K562 (cell line): ENCODE data around the gene SEC24C. TPM values are rescaled to one million over a fixed set of nuclear protein-coding genes. Genes with fewer than 3 reads are reported as not detected.

Source experiments
- ATAC-seq: fragments of 200-7000 bp; cut with Tn5 transposase; 3 replicates; pipeline ENCODE4 v1.9.1; 2020; ENCODE audit warnings: moderate library complexity
- BruUV-seq: library from RNA; stranded (reverse); fragments of 400-500 nt; replicated peaks from 2 replicates; lab custom pipeline; 2021; lab: Mats Ljungman, UMichigan
- CTCF ChIA-PET: fragments of 300-600 bp; formaldehyde crosslinking; extraction: SDS; loops from one replicate; lab custom pipeline; 2021; ENCODE audit warnings: low intra/inter-chr PET ratio; lab: Yijun Ruan, JAX
- POLR2A ChIA-PET: fragments of 300-600, 350-650 bp; sonication (Branson Sonifier 250); formaldehyde crosslinking; extraction: SDS; loops from one replicate; lab custom pipeline; 2021; ENCODE audit warnings: antibody characterized with exemption, inconsistent platforms; lab: Yijun Ruan, JAX
- DNase-seq, 4 experiments: peaks; one replicate each; pipeline versions ENCODE4 v3.0.0 to v3.0.0-alpha.2; 2011 to 2018; ENCODE audit warnings: low spot score in 3 of 4, mixed read lengths in 3 of 4; ENCODE audit errors: extremely low read depth in 1 of 4
- FAIRE-seq: peaks from 2 replicates; lab custom pipeline; 2011; peaks lifted over from hg19 to GRCh38; lab: Jason Lieb, UNC
- H2AFZ ChIP-seq: 2 replicates; pipeline ENCODE4 v1.6.0; 2011; ENCODE audit warnings: low read depth, low read length, control low read depth, inconsistent platforms
- H3K27ac ChIP-seq: fragments of 200-600 bp; 3 replicates; pipeline ENCODE4 v1.8.0; 2011; ENCODE audit warnings: low read depth, mild to moderate bottlenecking, control low read depth, inconsistent platforms, low read length, moderate library complexity, mixed read lengths; ENCODE audit errors: extremely low read depth
- H3K27me3 ChIP-seq, 2 experiments: fragments of 300-600 bp in 1 of 2; 2 replicates in 1 of 2; 3 replicates in 1 of 2; pipeline versions ENCODE4 v1.6.0 to v1.8.0; 2011; ENCODE audit warnings: inconsistent platforms in 2 of 2, low read length in 2 of 2, mild to moderate bottlenecking in 1 of 2, mixed read lengths in 1 of 2, moderate library complexity in 1 of 2; ENCODE audit not compliant: control insufficient read depth in 2 of 2, insufficient read depth in 2 of 2
- H3K36me3 ChIP-seq: fragments of 300-600 bp; 3 replicates; pipeline ENCODE4 v1.8.0; 2011; ENCODE audit warnings: mild to moderate bottlenecking, low read length, inconsistent platforms; ENCODE audit not compliant: control insufficient read depth, insufficient read depth
- H3K4me1 ChIP-seq, 2 experiments: fragments of 200-600 bp in 1 of 2; replicated peaks in 1 of 2; 2 replicates in 1 of 2; 3 replicates in 1 of 2; pipeline versions ENCODE4 v1.5.1 to v1.8.0; 2011; ENCODE audit warnings: inconsistent platforms in 2 of 2, low read length in 2 of 2, mild to moderate bottlenecking in 1 of 2, mixed read lengths in 1 of 2, moderate library complexity in 1 of 2; ENCODE audit not compliant: control insufficient read depth in 2 of 2, insufficient read depth in 2 of 2
- H3K4me2 ChIP-seq: 2 replicates; pipeline ENCODE4 v1.6.1; 2011; ENCODE audit warnings: low read length, control low read depth, inconsistent platforms, mixed read lengths; ENCODE audit not compliant: insufficient read depth
- H3K4me3 ChIP-seq: fragments of 200-600 bp; sonication (generic), shearing (Covaris generic); 2 replicates; pipeline ENCODE4 v1.5.1; 2016; ENCODE audit warnings: control low read depth, inconsistent platforms
- H3K79me2 ChIP-seq: fragments of 200-600 bp; 3 replicates; pipeline ENCODE4 v1.8.0; 2011; ENCODE audit warnings: low read length, inconsistent platforms; ENCODE audit not compliant: control insufficient read depth, insufficient read depth
- H3K9ac ChIP-seq, 2 experiments: 2 replicates each; pipeline versions ENCODE4 v1.6.0 to v1.6.1; 2011; ENCODE audit warnings: low read depth in 2 of 2, low read length in 2 of 2, control low read depth in 1 of 2, inconsistent platforms in 1 of 2, mild to moderate bottlenecking in 1 of 2, mixed read lengths in 1 of 2; ENCODE audit not compliant: insufficient read depth in 1 of 2
- H3K9me1 ChIP-seq: one replicate; pipeline ENCODE4 v1.6.0; 2011; ENCODE audit warnings: inconsistent platforms, mild to moderate bottlenecking, low read length, moderate library complexity; ENCODE audit not compliant: control insufficient read depth, insufficient read depth
- H3K9me3 ChIP-seq: replicated peaks from 2 replicates; pipeline ENCODE4 v1.5.1; 2011; ENCODE audit warnings: low read depth, low read length, inconsistent platforms; ENCODE audit not compliant: control insufficient read depth, insufficient read depth
- H4K20me1 ChIP-seq: replicated peaks from 2 replicates; pipeline ENCODE4 v1.6.1; 2011; ENCODE audit warnings: low read length, inconsistent platforms, mixed read lengths; ENCODE audit not compliant: control insufficient read depth, insufficient read depth
- AFF1 ChIP-seq, 2 experiments: fragments of 450-650 bp; IDR thresholded peaks; 2 replicates each; pipeline ENCODE4 v1.6.1; 2018; ENCODE audit warnings: mild to moderate bottlenecking in 2 of 2, low read depth in 1 of 2; ENCODE audit not compliant: partially characterized antibody in 2 of 2
- CBFA2T3 ChIP-seq: fragments of 450-650 bp; IDR thresholded peaks from 2 replicates; pipeline ENCODE4 v1.6.1; 2017
- CEBPG ChIP-seq, 3 experiments: fragments of 200-800 bp in 1 of 3; sonication (Bioruptor generic) in 1 of 3; sonication (generic) in 1 of 3; formaldehyde crosslinking in 1 of 3; IDR thresholded peaks in 2 of 3; conservative IDR thresholded peaks in 1 of 3; 2 replicates each; pipeline versions ENCODE4 v1.6.1 to v1.8.0; 2016 to 2022; ENCODE audit warnings: missing compliant biosample characterization in 2 of 3, missing genetic modification characterization in 2 of 3, mild to moderate bottlenecking in 1 of 3, missing genetic modification reagents in 1 of 3
- CHAMP1 ChIP-seq: fragments of 450-650 bp; IDR thresholded peaks from 2 replicates; pipeline ENCODE4 v1.6.1; 2016; ENCODE audit warnings: mild to moderate bottlenecking
- DDX20 ChIP-seq: fragments of 450-650 bp; IDR thresholded peaks from 2 replicates; pipeline ENCODE4 v1.6.1; 2016; ENCODE audit warnings: missing genetic modification characterization, low read depth, mild to moderate bottlenecking, missing compliant biosample characterization, moderate library complexity
- FOSL1 ChIP-seq: fragments of 200-800 bp; sonication (Bioruptor generic); conservative IDR thresholded peaks from 2 replicates; pipeline ENCODE4 v1.6.1; 2016; ENCODE audit warnings: missing genetic modification characterization, missing compliant biosample characterization
- ILK ChIP-seq: fragments of 450-650 bp; IDR thresholded peaks from 2 replicates; pipeline ENCODE4 v1.6.1; 2016; ENCODE audit warnings: missing genetic modification characterization, low read depth, mild to moderate bottlenecking, missing compliant biosample characterization, moderate library complexity, borderline replicate concordance
- OTX1 ChIP-seq: fragments of 450-650 bp; formaldehyde crosslinking; IDR thresholded peaks from 2 replicates; pipeline ENCODE4 v1.4.0; 2022; ENCODE audit warnings: mild to moderate bottlenecking
- SP1 ChIP-seq: sonication (generic); formaldehyde crosslinking; IDR thresholded peaks from 2 replicates; pipeline ENCODE4 v1.8.1; 2022; ENCODE audit warnings: mild to moderate bottlenecking, missing genetic modification reagents
- WGBS: fragments of 100-300 bp; shearing (Covaris generic); methylation state at CpG from one replicate; pipeline ENCODE4 v1.1.6; 2016; ENCODE audit warnings: low coverage, mixed read lengths; ENCODE audit not compliant: insufficient coverage; ENCODE audit errors: missing lambda C conversion rate; 5-methylcytosine and 5-hydroxymethylcytosine counted together
- in situ Hi-C: fragments of 300-500 bp; cut with MboI; formaldehyde crosslinking; loops from 4 replicates; pipeline ENCODE4 v1.15.0; 2018; ENCODE audit warnings: inconsistent platforms, mixed read lengths
- intact Hi-C: fragments of 100-400 bp; cut with micrococcal nuclease; formaldehyde crosslinking; loops from 2 replicates; pipeline ENCODE4 v1.14.2; 2022
- polyA plus RNA-seq, 8 experiments: library from polyadenylated mRNA; depleted of rRNA in 4 of 8; stranded (reverse) in 5 of 8; unstranded in 3 of 8; fragments of >200 nt; fragmentation: Nextera tagmentation in 2 of 8; fragmentation: Illumina TruSeq in 1 of 8; extraction: Ambion mirVana in 2 of 8; extraction: Trizol in 1 of 8; gene quantifications; 2 replicates each; pipeline versions ENCODE4 v1.2.1 to v1.2.3, GENCODE V29; 2011 to 2014; ENCODE audit warnings: inconsistent platforms in 1 of 8, missing spikeins in 1 of 8
- total RNA-seq, 7 experiments: library from RNA; depleted of rRNA in 6 of 7; stranded (reverse); fragments of >200 nt in 6 of 7; fragmentation: Illumina TruSeq in 2 of 7; extraction: Trizol in 2 of 7; gene quantifications; 2 replicates each; pipeline versions ENCODE4 v1.2.1 to v1.2.3, GENCODE V29; 2011 to 2021; ENCODE audit warnings: low replicate concordance in 1 of 7
- TF ChIP-seq, protein P1 (sequence below): fragments of 450-650 bp; formaldehyde crosslinking; IDR thresholded peaks from 2 replicates; pipeline ENCODE4 v1.4.0; 2022; ENCODE audit warnings: missing genetic modification characterization
- TF ChIP-seq, protein P2 (sequence below): fragments of 450-650 bp; formaldehyde crosslinking; conservative IDR thresholded peaks from 2 replicates; pipeline ENCODE4 v1.4.0; 2022; ENCODE audit warnings: mild to moderate bottlenecking, missing genetic modification characterization

Gene SEC24C
- total and polyA plus RNA-seq, 9 of the 15 experiments (the other 6 are each of a cell fraction or from before 2014, with no cell fraction given) = 19.0 to 115 (median 70.5) TPM

DNA sequence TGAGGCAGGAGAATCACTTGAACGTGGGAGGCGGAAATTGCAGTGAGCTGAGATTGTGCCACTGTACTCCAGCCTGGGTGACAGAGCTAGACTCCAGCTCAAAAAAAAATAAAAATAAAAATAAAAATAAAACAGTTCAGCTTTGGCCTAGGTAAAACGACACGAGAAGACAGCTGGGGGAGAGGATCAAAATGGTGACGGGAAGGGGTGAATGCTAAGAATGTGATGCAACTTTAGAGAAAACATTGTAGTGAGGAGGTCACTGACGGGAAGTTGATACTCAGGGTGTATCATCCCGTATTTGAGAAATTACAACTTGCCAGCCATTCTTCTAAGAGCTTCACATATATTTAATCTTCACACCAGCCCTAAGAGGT is 66.2 kb downstream of the SEC24C start:
- BruUV-seq = no TSS peak
- ATAC-seq (no peak), DNase-seq (no peak), FAIRE-seq (no peak)
- Histone ChIP-seq H3K4me2 (peak overlapping the region; percentile 80), H3K79me2 (peaks cover 13% of the 10 kb centered on the region), H3K4me3 (peak overlapping the region; percentile 85), H3K9ac (peak overlapping the region; percentile 82 to 99; a peak in 3 of 4 replicates), H3K27ac (peak overlapping the region; percentile 85; the same call in 1 of the 3 replicates), H3K9me1 (no peaks in the 10 kb centered on the region), H3K36me3 (peaks cover 58% of the 10 kb centered on the region), H3K4me1 (peaks cover 24 to 48% of the 10 kb centered on the region in 2 experiments), H2AFZ (peak overlapping the region; percentile 94; the same call in 1 of the 2 replicates), H3K9me3 (no peaks in the 10 kb centered on the region), H3K27me3 (no peaks in the 10 kb centered on the region), H4K20me1 (0 out of 2 replicates have a peak, but pooled peaks cover 5% of the 10 kb centered on the region)
- in situ Hi-C loops = no loop called here
- CTCF ChIA-PET = no interaction called here
- intact Hi-C loops = loop anchor here (2.0 kb wide), 2 partner anchors 24 to 68 kb away; no protein-coding TSS in a partner anchor
- 39% methylated on average over 7 of the region's 7 CpGs for WGBS
- POLR2A ChIA-PET = interaction anchor here (0.7 to 3.0 kb wide), 7 partner anchors 9 to 68 kb away, joined by 3 to 50 read pairs (median 4); partner anchors contain the start of gene CHCHD1
- TF ChIP-seq SP1 (CRISPR knock-in tag) (0 out of 2 replicates have a peak, but pooled peaks have one; percentile 29), OTX1 (CRISPR knock-in tag) (0 out of 2 replicates have a peak, but pooled peaks have one; percentile 49), DDX20 (tag) (no peak), CBFA2T3 (no peak), FOSL1 (tag) (no peak), CHAMP1 (no peak), AFF1 (IDR thresholded peaks at IDR 0.05; ENCODE audit: low read depth in 1 of 2, partially characterized antibody in 2 of 2) (peak in 1 of 2 experiments; percentile 53), CEBPG (CRISPR knock-in tag; IDR thresholded peaks at IDR 0.05) (peak; percentile 86), CEBPG (tag; conservative IDR thresholded peaks at IDR 0.05 in 1 of 2, IDR thresholded peaks at IDR 0.05 in 1 of 2) (peak; percentile 79 to 87), ILK (tag) (0 out of 2 replicates have a peak, but pooled peaks have one; percentile 6)
- TF ChIP-seq, protein P1, sequence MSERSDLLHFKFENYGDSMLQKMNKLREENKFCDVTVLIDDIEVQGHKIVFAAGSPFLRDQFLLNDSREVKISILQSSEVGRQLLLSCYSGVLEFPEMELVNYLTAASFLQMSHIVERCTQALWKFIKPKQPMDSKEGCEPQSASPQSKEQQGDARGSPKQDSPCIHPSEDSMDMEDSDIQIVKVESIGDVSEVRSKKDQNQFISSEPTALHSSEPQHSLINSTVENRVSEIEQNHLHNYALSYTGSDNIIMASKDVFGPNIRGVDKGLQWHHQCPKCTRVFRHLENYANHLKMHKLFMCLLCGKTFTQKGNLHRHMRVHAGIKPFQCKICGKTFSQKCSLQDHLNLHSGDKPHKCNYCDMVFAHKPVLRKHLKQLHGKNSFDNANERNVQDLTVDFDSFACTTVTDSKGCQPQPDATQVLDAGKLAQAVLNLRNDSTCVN (CRISPR knock-in tag) = 0 out of 2 replicates have a peak, but pooled peaks have one; percentile 82
- TF ChIP-seq, protein P2, sequence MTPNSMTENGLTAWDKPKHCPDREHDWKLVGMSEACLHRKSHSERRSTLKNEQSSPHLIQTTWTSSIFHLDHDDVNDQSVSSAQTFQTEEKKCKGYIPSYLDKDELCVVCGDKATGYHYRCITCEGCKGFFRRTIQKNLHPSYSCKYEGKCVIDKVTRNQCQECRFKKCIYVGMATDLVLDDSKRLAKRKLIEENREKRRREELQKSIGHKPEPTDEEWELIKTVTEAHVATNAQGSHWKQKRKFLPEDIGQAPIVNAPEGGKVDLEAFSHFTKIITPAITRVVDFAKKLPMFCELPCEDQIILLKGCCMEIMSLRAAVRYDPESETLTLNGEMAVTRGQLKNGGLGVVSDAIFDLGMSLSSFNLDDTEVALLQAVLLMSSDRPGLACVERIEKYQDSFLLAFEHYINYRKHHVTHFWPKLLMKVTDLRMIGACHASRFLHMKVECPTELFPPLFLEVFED (CRISPR knock-in tag) = peak; percentile 81
